Neural cell (in vitro differentiated cells): ENCODE results near the gene ZDBF2. TPM values are rescaled to one million over a fixed set of nuclear protein-coding genes. Genes with fewer than 3 reads are reported as not detected.

Experiments
- H2AFZ ChIP-seq: fragments of 200-600, 300-800 bp; sonication (generic), shearing (Covaris generic); 2 replicates; pipeline ENCODE4 v1.6.0; 2014; ENCODE audit warnings: low read depth, mild to moderate bottlenecking, antibody characterized with exemption, low read length, moderate library complexity
- H3F3A ChIP-seq: fragments of 200-600 bp; shearing (Covaris generic); 2 replicates; pipeline ENCODE4 v1.6.1; 2016; ENCODE audit warnings: mild to moderate bottlenecking, moderate library complexity, mixed read lengths, antibody characterized with exemption, low read length; ENCODE audit not compliant: insufficient read depth, poor library complexity, severe bottlenecking
- H3K27ac ChIP-seq: fragments of 200-600, 300-800 bp; sonication (generic), shearing (Covaris generic); 2 replicates; pipeline ENCODE4 v1.5.1; 2014; ENCODE audit warnings: mild to moderate bottlenecking, low read length, moderate library complexity
- H3K27me3 ChIP-seq: fragments of 300-800, 200-600 bp; sonication (generic), shearing (Covaris generic); 2 replicates; pipeline ENCODE4 v1.6.0; 2014; ENCODE audit warnings: mild to moderate bottlenecking, low read depth, low read length, moderate library complexity; ENCODE audit not compliant: insufficient read depth
- H3K36me3 ChIP-seq: fragments of 300-800, 200-600 bp; sonication (generic), shearing (Covaris generic); 2 replicates; pipeline ENCODE4 v1.5.1; 2014; ENCODE audit warnings: mild to moderate bottlenecking, antibody characterized with exemption, low read length, moderate library complexity; ENCODE audit not compliant: insufficient read depth
- H3K4me2 ChIP-seq: fragments of 300-800, 200-600 bp; sonication (generic), shearing (Covaris generic); 2 replicates; pipeline ENCODE4 v1.6.0; 2014; ENCODE audit warnings: mild to moderate bottlenecking, low read length
- H3K4me3 ChIP-seq: fragments of 300-800, 200-600 bp; sonication (generic), shearing (Covaris generic); 2 replicates; pipeline ENCODE4 v1.5.1; 2014; ENCODE audit warnings: mild to moderate bottlenecking, low read length, moderate library complexity
- H3K79me2 ChIP-seq: fragments of 200-600 bp; shearing (Covaris generic); replicated peaks from 2 replicates; pipeline ENCODE4 v1.6.0; 2014; ENCODE audit warnings: mild to moderate bottlenecking, low read length, moderate library complexity; ENCODE audit not compliant: insufficient read depth
- H3K9ac ChIP-seq: fragments of 300-800, 200-600 bp; sonication (generic), shearing (Covaris generic); 2 replicates; pipeline ENCODE4 v1.6.1; 2016; ENCODE audit warnings: mild to moderate bottlenecking, low read length, mixed read lengths
- H3K9me2 ChIP-seq: fragments of 200-600 bp; shearing (Covaris generic); 2 replicates; pipeline ENCODE4 v1.6.1; 2016; ENCODE audit warnings: mild to moderate bottlenecking, low read length, mixed read lengths; ENCODE audit not compliant: insufficient read depth
- H3K9me3 ChIP-seq: fragments of 200-600, 300-800 bp; sonication (generic), shearing (Covaris generic); 2 replicates; pipeline ENCODE4 v1.6.1; 2016; ENCODE audit warnings: mild to moderate bottlenecking, mixed run types, low read length, moderate library complexity, mixed read lengths
- H4K20me1 ChIP-seq: fragments of 200-600 bp; shearing (Covaris generic); 2 replicates; pipeline ENCODE4 v1.6.1; 2016; ENCODE audit warnings: mild to moderate bottlenecking, mixed run types; ENCODE audit not compliant: insufficient read depth
- CTCF ChIP-seq: fragments of 450-650 bp; IDR thresholded peaks from 2 replicates; pipeline ENCODE4 v1.5.1; 2014; ENCODE audit warnings: antibody characterized with exemption, mild to moderate bottlenecking, moderate library complexity; ENCODE audit not compliant: poor library complexity, severe bottlenecking
- EP300 ChIP-seq: fragments of 450-650 bp; conservative IDR thresholded peaks from 2 replicates; pipeline ENCODE4 v1.6.1; 2014; ENCODE audit warnings: antibody characterized with exemption, mild to moderate bottlenecking, moderate library complexity; ENCODE audit not compliant: poor library complexity, severe bottlenecking
- EZH2 ChIP-seq: fragments of 200-600, 300-800 bp; shearing (Covaris generic), sonication (generic); IDR thresholded peaks from 2 replicates; pipeline ENCODE4 v1.6.1; 2014; ENCODE audit warnings: antibody characterized with exemption, low read length, borderline replicate concordance, mild to moderate bottlenecking; ENCODE audit not compliant: insufficient read depth, poor library complexity, severe bottlenecking
- MXI1 ChIP-seq: fragments of 450-650 bp; conservative IDR thresholded peaks from 2 replicates; pipeline ENCODE4 v1.6.1; 2014; ENCODE audit warnings: antibody characterized with exemption, mild to moderate bottlenecking; ENCODE audit not compliant: poor library complexity, severe bottlenecking
- POLR2AphosphoS5 ChIP-seq: IDR thresholded peaks from 2 replicates; pipeline ENCODE4 v1.6.1; 2012
- RAD21 ChIP-seq: fragments of 450-650 bp; conservative IDR thresholded peaks from 2 replicates; pipeline ENCODE4 v1.6.1; 2014; ENCODE audit warnings: antibody characterized with exemption, mild to moderate bottlenecking, moderate library complexity
- REST ChIP-seq: IDR thresholded peaks from 2 replicates; pipeline ENCODE4 v1.6.1; 2012; ENCODE audit warnings: borderline replicate concordance
- SMC3 ChIP-seq: fragments of 450-650 bp; conservative IDR thresholded peaks from 2 replicates; pipeline ENCODE4 v1.6.1; 2014; ENCODE audit warnings: antibody characterized with exemption, mild to moderate bottlenecking, moderate library complexity; ENCODE audit not compliant: poor library complexity
- TAF1 ChIP-seq: IDR thresholded peaks from 2 replicates; pipeline ENCODE4 v1.6.1; 2012; ENCODE audit warnings: low read depth
- polyA plus RNA-seq: library from polyadenylated mRNA; depleted of rRNA; stranded (reverse); fragments of >200 nt; gene quantifications from 2 replicates; pipeline ENCODE4 v1.2.3, GENCODE V29; 2014
- small RNA-seq, 3 experiments: library from RNA; depleted of rRNA; stranded (forward); fragments of <200 nt; gene quantifications; one replicate each; pipeline ENCODE3, GENCODE V24; 2012

Gene ZDBF2
- polyA plus RNA-seq, 1 donor from 2014 or later = 23.4 TPM

GRCh38 chr2:206361407-206362045 lies 87.1 kb downstream of the ZDBF2 start:
- no peaks in the 10 kb centered on the region for H3K9me3 ChIP-seq
- H4K20me1 ChIP-seq = no peaks in the 10 kb centered on the region
- no peak overlapping the region for H2AFZ ChIP-seq
- H3K79me2 ChIP-seq = no peaks in the 10 kb centered on the region
- H3K4me2 ChIP-seq = no peak overlapping the region
- no peaks in the 10 kb centered on the region for H3K9me2 ChIP-seq
- H3K36me3 ChIP-seq = no peaks in the 10 kb centered on the region
- H3K4me3 ChIP-seq = no peak overlapping the region
- H3K27me3 ChIP-seq = no peaks in the 10 kb centered on the region
- TF ChIP-seq SMC3 (no peak), EZH2 (no peak), RAD21 (no peak), CTCF (no peak), REST (no peak), MXI1 (no peak), TAF1 (no peak), EP300 (no peak), POLR2AphosphoS5 (no peak)
- no peak overlapping the region for H3K9ac ChIP-seq
- H3F3A ChIP-seq = no peaks in the 10 kb centered on the region
- no peak overlapping the region for H3K27ac ChIP-seq

Small RNA genes within 50 kb of the gene (small RNA-seq; reads per million reads assigned to genes)
- gene HMGN1P6 (0 reads per million in 3 experiments), gene RN7SKP260 (0 reads per million in 3 experiments)

Other genes with a start within 250 kb of the ZDBF2 start
- gene INO80D, start 188.5 kb upstream of the ZDBF2 start, polyA plus RNA-seq = 7.8 and 8.7 TPM in 2 replicates
- 113 and 124 TPM in 2 replicates for gene NDUFS1, start 115.2 kb upstream of the ZDBF2 start, polyA plus RNA-seq
- gene EEF1B2, start 114.8 kb upstream of the ZDBF2 start, polyA plus RNA-seq = 454 and 551 TPM in 2 replicates
- gene ADAM23, start 168.9 kb downstream of the ZDBF2 start, polyA plus RNA-seq = 55.0 and 75.2 TPM in 2 replicates